ENCODE data around the gene RAPGEF6. TPM values are rescaled to one million over a fixed set of nuclear protein-coding genes. Genes with fewer than 3 reads are reported as not detected.

RAPGEF6 gene
- total and polyA plus RNA-seq, 2 of the 4 experiments (the other 2 are of a cell fraction): 5.8 to 18.8 TPM

DNA sequence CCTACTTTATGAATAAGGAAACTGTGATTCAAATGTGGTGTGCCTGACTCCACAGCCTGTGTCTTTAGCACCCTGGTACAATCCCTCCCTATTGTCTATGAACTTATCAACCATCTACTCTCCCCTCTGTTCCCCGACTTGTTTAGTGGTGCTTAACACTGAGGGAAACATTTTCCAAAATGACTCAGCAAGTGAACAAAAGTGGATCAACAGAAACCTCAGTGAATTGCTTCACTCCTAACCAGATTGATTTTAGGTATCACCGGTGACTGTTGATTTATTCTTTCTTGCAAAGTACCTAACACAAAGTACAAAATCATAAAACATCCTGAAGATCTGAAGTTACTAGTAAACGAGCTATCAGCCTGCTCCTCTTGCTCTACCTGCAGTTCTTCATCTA, 42.1 kb upstream of the RAPGEF6 start:
- Histone ChIP-seq H3K18ac (ENCODE audit: low read depth, low read length) (no peak overlapping the region), H4K20me1 (ENCODE audit: insufficient read depth, low read length) (peaks cover 4% of the 10 kb centered on the region; the same call in 1 of the 2 replicates), H4K91ac (ENCODE audit: insufficient read depth, low read depth, low read length) (no peak overlapping the region), H2BK15ac (ENCODE audit: low read depth, low read length) (no peak overlapping the region), H2AK5ac (ENCODE audit: low read depth, low read length) (no peak overlapping the region), H3K4me2 (ENCODE audit: low read depth, low read length) (no peak overlapping the region), H3K4me3 (ENCODE audit: insufficient read depth, low read depth, low read length) (no peak overlapping the region), H2BK5ac (ENCODE audit: low read depth, low read length, poor library complexity, severe bottlenecking) (no peak overlapping the region), H3K4me1 (ENCODE audit: control insufficient read depth, insufficient read depth, low read length) (peaks cover 13% of the 10 kb centered on the region), H3K23ac (ENCODE audit: low read depth, low read length) (no peak overlapping the region), H4K5ac (ENCODE audit: low read depth, low read length) (no peak overlapping the region), H3K9me1 (ENCODE audit: insufficient read depth, low read length) (peaks cover 10% of the 10 kb centered on the region), H3K79me1 (ENCODE audit: low read depth in 1 of 2, low read length in 2 of 2) (peaks cover 12 to 44% of the 10 kb centered on the region in 2 experiments), H2BK20ac (ENCODE audit: low read depth, low read length) (no peak overlapping the region), H2AK9ac (replicated peaks; ENCODE audit: low read depth, low read length, poor library complexity) (no peak overlapping the region), H2AFZ (replicated peaks; ENCODE audit: low read length, poor library complexity) (no peak overlapping the region), H3K4ac (ENCODE audit: low read depth, low read length) (no peak overlapping the region), H3K9ac (ENCODE audit: low read depth, low read length) (no peak overlapping the region), H3K36me3 (ENCODE audit: control insufficient read depth, insufficient read depth, low read length) (peaks cover 21% of the 10 kb centered on the region), H2BK120ac (ENCODE audit: low read depth, low read length) (no peak overlapping the region), H3K9me3 (ENCODE audit: control insufficient read depth, insufficient read depth, low read length) (no peaks in the 10 kb centered on the region), H4K8ac (ENCODE audit: low read depth in 2 of 2, low read length in 2 of 2) (no peak overlapping the region), H3K56ac (ENCODE audit: extremely low read depth, insufficient read depth, low read length) (no peak overlapping the region), H3K27me3 (ENCODE audit: control insufficient read depth, insufficient read depth, low read length) (no peaks in the 10 kb centered on the region), H3K14ac (replicated peaks; ENCODE audit: low read depth, low read length) (no peak overlapping the region), H3K27ac (ENCODE audit: insufficient read depth, low read length) (no peak overlapping the region)
- dilution Hi-C loops (cut with HindIII; ENCODE audit: low sequenced_read_pairs, unreplicated experiment) (no loop called here), intact Hi-C loops (cut with micrococcal nuclease) (no loop called here), in situ Hi-C loops (cut with MboI; ENCODE audit: low sequenced_read_pairs) (no loop called here)
- ATAC-seq (ENCODE audit: low read depth) (no peak), DNase-seq (no peak)
- POLR2A ChIA-PET (ENCODE audit: unreplicated experiment): no interaction called here
- BruUV-seq (replicated peaks): no TSS peak
- CTCF ChIA-PET: no interaction called here
- TF ChIP-seq RFX5 (IDR thresholded peaks at IDR 0.05; ENCODE audit: low read depth, low read length): no peak
- TF ChIP-seq FOS (IDR thresholded peaks at IDR 0.05; ENCODE audit: low read depth, low read length): no peak
- TF ChIP-seq, protein P1, sequence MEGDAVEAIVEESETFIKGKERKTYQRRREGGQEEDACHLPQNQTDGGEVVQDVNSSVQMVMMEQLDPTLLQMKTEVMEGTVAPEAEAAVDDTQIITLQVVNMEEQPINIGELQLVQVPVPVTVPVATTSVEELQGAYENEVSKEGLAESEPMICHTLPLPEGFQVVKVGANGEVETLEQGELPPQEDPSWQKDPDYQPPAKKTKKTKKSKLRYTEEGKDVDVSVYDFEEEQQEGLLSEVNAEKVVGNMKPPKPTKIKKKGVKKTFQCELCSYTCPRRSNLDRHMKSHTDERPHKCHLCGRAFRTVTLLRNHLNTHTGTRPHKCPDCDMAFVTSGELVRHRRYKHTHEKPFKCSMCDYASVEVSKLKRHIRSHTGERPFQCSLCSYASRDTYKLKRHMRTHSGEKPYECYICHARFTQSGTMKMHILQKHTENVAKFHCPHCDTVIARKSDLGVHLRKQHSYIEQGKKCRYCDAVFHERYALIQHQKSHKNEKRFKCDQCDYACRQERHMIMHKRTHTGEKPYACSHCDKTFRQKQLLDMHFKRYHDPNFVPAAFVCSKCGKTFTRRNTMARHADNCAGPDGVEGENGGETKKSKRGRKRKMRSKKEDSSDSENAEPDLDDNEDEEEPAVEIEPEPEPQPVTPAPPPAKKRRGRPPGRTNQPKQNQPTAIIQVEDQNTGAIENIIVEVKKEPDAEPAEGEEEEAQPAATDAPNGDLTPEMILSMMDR (conservative IDR thresholded peaks at IDR 0.05; ENCODE audit: low read depth, low read length): no peak
- no peak for TF ChIP-seq MXI1 (IDR thresholded peaks at IDR 0.05; ENCODE audit: borderline replicate concordance, low read depth, low read length)
- TF ChIP-seq, protein P2, sequence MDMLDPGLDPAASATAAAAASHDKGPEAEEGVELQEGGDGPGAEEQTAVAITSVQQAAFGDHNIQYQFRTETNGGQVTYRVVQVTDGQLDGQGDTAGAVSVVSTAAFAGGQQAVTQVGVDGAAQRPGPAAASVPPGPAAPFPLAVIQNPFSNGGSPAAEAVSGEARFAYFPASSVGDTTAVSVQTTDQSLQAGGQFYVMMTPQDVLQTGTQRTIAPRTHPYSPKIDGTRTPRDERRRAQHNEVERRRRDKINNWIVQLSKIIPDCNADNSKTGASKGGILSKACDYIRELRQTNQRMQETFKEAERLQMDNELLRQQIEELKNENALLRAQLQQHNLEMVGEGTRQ (IDR thresholded peaks at IDR 0.05; ENCODE audit: low read depth, low read length): no peak
- TF ChIP-seq RCOR1 (IDR thresholded peaks at IDR 0.05; ENCODE audit: insufficient replicate concordance, low read length): no peak
- no peak for TF ChIP-seq NFE2L2 (IDR thresholded peaks at IDR 0.05; ENCODE audit: low read depth, low read length)
- TF ChIP-seq SMC3 (IDR thresholded peaks at IDR 0.05; ENCODE audit: low read depth, low read length): no peak
- no peak for TF ChIP-seq CHD1 (IDR thresholded peaks at IDR 0.05; ENCODE audit: low read depth, low read length)
- TF ChIP-seq POLR2A (IDR thresholded peaks at IDR 0.05; ENCODE audit: low read depth, low read length): no peak
- no peak for TF ChIP-seq RAD21 (IDR thresholded peaks at IDR 0.05; ENCODE audit: low read length)
- TF ChIP-seq MAZ (IDR thresholded peaks at IDR 0.05; ENCODE audit: borderline replicate concordance, low read depth, low read length): no peak
- no peak for TF ChIP-seq CEBPB (IDR thresholded peaks at IDR 0.05; ENCODE audit: low read depth, low read length)
- no peak for TF ChIP-seq ELK1 (IDR thresholded peaks at IDR 0.05; ENCODE audit: borderline replicate concordance, low read depth, low read length)
- no peak for TF ChIP-seq MAFK (IDR thresholded peaks at IDR 0.05; ENCODE audit: low read depth, low read length)
- no peak for TF ChIP-seq BHLHE40 (IDR thresholded peaks at IDR 0.05; ENCODE audit: low read depth, low read length)
- WGBS, 2 experiments (ENCODE audit: extremely low coverage in 2 of 2, insufficient read length in 1 of 2): 82% methylated on average over 2 of the region's 3 CpGs; no CpG with 5 or more reads in 1 of the 2 experiments

Data from IMR-90 (cell line).